ENCODE data around the gene PIGU. TPM values are rescaled to one million over a fixed set of nuclear protein-coding genes. Genes with fewer than 3 reads are reported as not detected.

PIGU gene
- total and polyA plus RNA-seq, 2 of the 13 experiments (the other 11 are each of a cell fraction or from before 2014, with no cell fraction given), result 45.5 to 231 TPM

DNA sequence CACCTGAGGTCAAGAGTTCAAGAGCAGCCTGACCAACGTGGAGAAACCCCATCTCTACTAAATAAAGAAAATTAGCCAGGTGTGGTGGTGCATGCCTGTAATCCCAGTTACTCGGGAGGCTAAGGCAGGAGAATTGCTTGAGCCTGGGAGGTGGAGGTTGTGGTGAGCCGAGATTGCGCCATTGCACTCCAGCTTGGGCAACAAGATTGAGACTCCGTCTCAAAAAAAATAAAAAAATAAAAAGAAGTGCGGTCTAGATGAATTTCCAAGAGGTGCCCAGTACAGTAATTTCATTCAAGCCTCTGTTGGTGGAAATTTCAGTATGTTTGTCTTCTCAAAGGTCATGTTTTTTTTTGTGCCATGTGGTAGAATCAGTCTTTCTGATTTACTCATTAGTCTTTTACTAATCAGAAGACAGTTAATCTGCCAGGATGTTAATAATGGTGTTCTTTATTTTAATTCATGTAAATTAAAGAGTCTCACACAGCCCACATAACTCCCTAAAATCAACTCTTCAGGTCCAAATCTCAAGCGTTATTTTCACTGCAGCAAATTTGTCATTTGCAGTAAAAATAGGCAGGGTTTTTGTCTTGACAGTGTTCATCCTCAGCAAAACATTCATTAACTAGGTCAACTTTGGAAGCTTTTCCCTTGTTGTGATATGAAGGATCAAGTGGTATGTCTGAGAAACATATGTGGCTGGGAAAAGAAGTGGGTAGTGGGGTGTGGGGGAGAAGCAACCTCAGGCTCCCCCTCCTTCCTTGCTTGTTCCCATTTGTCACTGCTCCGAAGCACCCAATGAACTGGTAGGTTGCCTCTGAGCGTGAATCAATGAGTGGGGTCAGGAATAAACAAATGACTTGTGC, 40.6 kb upstream of the PIGU start (continued):
- TF ChIP-seq ZNF180 (CRISPR knock-in tag; IDR thresholded peaks at IDR 0.05; ENCODE audit: borderline replicate concordance, low read depth) (no peak), ZNF441 (CRISPR knock-in tag; IDR thresholded peaks at IDR 0.05; ENCODE audit: borderline replicate concordance) (no peak), FOXO1 (CRISPR knock-in tag; IDR thresholded peaks at IDR 0.05) (peak; percentile 65; the same call in 1 of the 2 replicates), RFX5 (IDR thresholded peaks at IDR 0.05; ENCODE audit: low read depth, low read length) (no peak), ZNF496 (CRISPR knock-in tag; IDR thresholded peaks at IDR 0.05; ENCODE audit: insufficient replicate concordance) (no peak), EED (CRISPR knock-in tag; IDR thresholded peaks at IDR 0.05) (no peak), MEIS2 (CRISPR knock-in tag; IDR thresholded peaks at IDR 0.05) (no peak), ZNF44 (CRISPR knock-in tag; IDR thresholded peaks at IDR 0.05) (no peak), ZNF383 (CRISPR knock-in tag; IDR thresholded peaks at IDR 0.05; ENCODE audit: borderline replicate concordance) (no peak), MAF1 (CRISPR knock-in tag; IDR thresholded peaks at IDR 0.05; ENCODE audit: borderline replicate concordance) (peak; percentile 62; the same call in 1 of the 2 replicates), RBM39 (IDR thresholded peaks at IDR 0.05; ENCODE audit: low read depth, low read length, poor library complexity, severe bottlenecking) (no peak), ZNF552 (CRISPR knock-in tag; IDR thresholded peaks at IDR 0.05; ENCODE audit: borderline replicate concordance) (no peak), ZFX (CRISPR knock-in tag; IDR thresholded peaks at IDR 0.05; ENCODE audit: low read depth) (no peak), FOXM1 (CRISPR knock-in tag; IDR thresholded peaks at IDR 0.05) (no peak), ZNF251 (CRISPR knock-in tag; IDR thresholded peaks at IDR 0.05) (no peak), ISX (CRISPR knock-in tag; conservative IDR thresholded peaks at IDR 0.05) (no peak), STAT5B (CRISPR knock-in tag; IDR thresholded peaks at IDR 0.05) (no peak)
- TF ChIP-seq, protein P1, sequence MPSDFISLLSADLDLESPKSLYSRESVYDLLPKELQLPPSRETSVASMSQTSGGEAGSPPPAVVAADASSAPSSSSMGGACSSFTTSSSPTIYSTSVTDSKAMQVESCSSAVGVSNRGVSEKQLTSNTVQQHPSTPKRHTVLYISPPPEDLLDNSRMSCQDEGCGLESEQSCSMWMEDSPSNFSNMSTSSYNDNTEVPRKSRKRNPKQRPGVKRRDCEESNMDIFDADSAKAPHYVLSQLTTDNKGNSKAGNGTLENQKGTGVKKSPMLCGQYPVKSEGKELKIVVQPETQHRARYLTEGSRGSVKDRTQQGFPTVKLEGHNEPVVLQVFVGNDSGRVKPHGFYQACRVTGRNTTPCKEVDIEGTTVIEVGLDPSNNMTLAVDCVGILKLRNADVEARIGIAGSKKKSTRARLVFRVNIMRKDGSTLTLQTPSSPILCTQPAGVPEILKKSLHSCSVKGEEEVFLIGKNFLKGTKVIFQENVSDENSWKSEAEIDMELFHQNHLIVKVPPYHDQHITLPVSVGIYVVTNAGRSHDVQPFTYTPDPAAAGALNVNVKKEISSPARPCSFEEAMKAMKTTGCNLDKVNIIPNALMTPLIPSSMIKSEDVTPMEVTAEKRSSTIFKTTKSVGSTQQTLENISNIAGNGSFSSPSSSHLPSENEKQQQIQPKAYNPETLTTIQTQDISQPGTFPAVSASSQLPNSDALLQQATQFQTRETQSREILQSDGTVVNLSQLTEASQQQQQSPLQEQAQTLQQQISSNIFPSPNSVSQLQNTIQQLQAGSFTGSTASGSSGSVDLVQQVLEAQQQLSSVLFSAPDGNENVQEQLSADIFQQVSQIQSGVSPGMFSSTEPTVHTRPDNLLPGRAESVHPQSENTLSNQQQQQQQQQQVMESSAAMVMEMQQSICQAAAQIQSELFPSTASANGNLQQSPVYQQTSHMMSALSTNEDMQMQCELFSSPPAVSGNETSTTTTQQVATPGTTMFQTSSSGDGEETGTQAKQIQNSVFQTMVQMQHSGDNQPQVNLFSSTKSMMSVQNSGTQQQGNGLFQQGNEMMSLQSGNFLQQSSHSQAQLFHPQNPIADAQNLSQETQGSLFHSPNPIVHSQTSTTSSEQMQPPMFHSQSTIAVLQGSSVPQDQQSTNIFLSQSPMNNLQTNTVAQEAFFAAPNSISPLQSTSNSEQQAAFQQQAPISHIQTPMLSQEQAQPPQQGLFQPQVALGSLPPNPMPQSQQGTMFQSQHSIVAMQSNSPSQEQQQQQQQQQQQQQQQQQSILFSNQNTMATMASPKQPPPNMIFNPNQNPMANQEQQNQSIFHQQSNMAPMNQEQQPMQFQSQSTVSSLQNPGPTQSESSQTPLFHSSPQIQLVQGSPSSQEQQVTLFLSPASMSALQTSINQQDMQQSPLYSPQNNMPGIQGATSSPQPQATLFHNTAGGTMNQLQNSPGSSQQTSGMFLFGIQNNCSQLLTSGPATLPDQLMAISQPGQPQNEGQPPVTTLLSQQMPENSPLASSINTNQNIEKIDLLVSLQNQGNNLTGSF (CRISPR knock-in tag; IDR thresholded peaks at IDR 0.05), result no peak
- TF ChIP-seq, protein P2, sequence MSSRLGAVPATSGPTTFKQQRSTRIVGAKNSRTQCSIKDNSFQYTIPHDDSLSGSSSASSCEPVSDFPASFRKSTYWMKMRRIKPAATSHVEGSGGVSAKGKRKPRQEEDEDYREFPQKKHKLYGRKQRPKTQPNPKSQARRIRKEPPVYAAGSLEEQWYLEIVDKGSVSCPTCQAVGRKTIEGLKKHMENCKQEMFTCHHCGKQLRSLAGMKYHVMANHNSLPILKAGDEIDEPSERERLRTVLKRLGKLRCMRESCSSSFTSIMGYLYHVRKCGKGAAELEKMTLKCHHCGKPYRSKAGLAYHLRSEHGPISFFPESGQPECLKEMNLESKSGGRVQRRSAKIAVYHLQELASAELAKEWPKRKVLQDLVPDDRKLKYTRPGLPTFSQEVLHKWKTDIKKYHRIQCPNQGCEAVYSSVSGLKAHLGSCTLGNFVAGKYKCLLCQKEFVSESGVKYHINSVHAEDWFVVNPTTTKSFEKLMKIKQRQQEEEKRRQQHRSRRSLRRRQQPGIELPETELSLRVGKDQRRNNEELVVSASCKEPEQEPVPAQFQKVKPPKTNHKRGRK (CRISPR knock-in tag; IDR thresholded peaks at IDR 0.05), result no peak
- TF ChIP-seq, protein P3, sequence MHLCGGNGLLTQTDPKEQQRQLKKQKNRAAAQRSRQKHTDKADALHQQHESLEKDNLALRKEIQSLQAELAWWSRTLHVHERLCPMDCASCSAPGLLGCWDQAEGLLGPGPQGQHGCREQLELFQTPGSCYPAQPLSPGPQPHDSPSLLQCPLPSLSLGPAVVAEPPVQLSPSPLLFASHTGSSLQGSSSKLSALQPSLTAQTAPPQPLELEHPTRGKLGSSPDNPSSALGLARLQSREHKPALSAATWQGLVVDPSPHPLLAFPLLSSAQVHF (CRISPR knock-in tag; IDR thresholded peaks at IDR 0.05), result no peak
